NCI-H524 (cell line): Measurements from ENCODE around the gene TSPAN16.
"Not testable (repeated sequence)": the region's sequence is repeated elsewhere in the genome, so short reads cannot be mapped to it uniquely, and the experiment has no call there.

Experiments used
- DNase-seq, 2 experiments: peaks; one replicate each; lab custom pipeline; 2025; lab: John Stamatoyannopoulos, UW

TSPAN16 gene

GRCh38 chr19:11320278-11320995 is 24.5 kb downstream of the TSPAN16 start:
- DNase-seq, result not testable (repeated sequence)

DNA sequence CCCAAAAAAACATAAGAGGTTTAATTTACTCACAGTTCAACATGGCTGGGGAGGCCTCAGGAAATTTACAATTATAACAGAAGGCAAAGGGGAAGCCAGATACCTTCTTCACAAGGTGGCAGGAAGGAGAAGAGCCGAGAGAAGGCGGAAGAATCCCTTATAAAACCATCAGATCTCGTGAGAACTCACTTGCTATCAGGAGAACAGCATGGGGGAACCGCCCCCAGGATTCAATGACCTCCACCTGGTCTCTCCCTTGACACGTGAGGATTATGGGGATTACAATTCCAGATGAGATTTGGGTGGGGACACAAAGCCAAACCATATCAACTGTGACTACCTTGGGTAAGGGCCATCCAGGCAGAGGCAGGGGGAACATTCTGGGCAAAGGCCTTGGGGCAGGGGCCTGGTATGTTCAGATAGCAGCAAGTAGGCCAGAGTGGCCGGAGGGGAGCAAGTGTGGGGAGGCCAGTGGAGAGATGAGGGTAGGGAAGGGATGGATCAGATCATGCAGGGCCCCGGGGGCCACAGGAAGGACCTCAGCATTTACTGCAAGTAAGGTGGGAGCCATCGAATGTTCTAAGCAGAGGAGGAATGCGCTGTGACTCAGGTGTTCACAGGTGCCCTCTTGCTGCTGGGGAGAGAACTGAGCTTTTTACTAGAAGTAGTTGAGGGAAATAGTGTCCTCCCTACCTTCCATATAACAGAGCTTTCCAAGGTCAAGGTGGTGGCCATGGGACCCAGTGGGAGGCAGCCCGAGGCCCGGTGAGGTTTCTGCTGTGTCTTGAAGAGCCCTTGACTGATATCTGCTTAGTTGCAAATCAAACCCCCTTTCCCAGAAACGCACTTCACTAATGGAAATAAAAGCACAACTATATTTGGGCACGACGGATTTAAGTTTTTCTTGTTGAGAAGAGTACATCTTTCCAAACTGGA is 25.5 kb downstream of the TSPAN16 start:
- DNase-seq, result peak in 1 of 2 experiments; percentile 10

GRCh38 chr19:11322269-11323024 is 26.5 kb downstream of the TSPAN16 start:
- DNase-seq, result no peak

- DNase-seq, result no peak
Observed at GRCh38 chr19:11323601-11324078, 27.7 kb downstream of the TSPAN16 start.

DNA sequence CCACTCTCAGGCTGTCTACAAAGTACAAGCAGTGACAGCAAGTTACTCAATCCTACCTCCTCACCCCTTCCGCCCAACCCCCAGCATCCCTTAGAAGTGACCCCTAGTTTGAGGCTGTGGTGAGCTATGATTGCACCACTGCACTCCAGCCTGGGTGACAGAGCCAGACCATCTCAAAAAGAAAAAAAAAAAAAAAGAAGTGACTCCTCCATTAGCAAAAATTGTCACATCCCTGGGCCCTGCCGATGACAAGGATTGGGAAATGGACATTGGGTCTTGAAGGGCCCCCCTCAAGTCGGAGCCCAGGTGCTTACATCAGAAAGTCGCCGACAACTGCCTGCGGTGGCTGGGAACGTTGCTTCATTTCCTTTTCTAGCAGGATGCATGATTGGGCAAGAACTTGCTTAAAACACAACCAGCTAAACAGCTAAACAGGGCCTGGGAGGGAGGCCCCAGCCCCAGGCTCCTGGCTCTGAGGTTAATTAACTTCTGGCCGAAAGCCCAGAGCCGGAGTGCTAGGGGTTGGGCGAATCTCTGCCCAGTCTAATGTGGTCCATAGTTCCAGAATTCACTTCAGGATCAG is 28.2 kb downstream of the TSPAN16 start:
- no peak for DNase-seq

DNA sequence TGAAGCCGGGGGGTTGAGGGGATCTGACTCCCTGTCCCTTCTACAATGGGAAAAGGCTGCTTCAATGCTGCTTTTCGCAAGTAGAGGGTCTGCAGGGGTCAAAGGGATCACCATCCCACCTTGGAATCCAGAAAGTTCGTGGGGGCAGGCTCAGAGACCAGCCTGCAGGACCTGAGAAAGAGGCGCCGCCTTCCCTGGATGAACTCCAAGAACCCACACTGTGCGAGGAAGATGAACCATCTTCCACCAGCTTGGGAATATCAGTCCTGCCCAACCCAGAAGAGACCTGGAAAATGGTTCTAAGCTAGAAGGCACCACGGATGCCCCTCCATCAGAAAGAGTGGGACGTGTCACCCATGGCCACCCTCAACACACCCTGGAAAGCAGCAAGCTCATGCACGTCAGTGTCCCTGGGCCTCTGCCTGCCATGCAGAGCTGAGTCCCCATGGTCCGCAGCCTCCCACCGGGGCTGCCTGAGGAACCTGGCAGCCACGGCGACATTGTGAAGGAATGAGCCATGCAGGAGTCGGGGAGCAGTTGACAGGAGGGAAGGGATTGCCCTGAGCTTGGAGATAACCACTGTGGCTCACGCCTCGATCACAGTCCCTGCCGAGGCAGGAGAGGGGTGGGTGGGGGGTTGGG is 28.9 kb downstream of the TSPAN16 start:
- no peak for DNase-seq

GRCh38 chr19:11325544-11325943 is 29.6 kb downstream of the TSPAN16 start:
- no peak for DNase-seq

GRCh38 chr19:11330127-11330526 is 34.2 kb downstream of the TSPAN16 start:
- DNase-seq, result no peak

GRCh38 chr19:11331502-11331901 is 35.5 kb downstream of the TSPAN16 start:
- no peak for DNase-seq

DNA sequence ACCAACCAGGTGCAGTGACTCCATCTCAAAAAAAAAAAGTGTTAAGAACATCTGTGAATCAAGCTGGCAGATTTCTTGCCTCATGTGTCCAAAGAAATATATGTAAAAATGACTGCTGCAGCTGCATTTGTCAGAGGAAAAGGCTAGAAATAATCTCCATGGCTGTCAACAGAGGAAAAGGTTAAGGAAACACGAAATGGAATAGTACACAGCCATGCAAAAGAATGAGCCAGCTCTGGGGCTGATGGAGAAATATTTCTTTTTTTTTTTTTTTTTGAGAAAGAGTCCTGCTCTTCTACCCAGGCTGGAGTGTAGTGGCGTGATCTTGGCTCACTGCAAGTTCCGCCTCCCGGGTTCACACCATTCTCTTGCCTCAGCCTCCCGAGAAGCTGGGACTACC is 36.9 kb downstream of the TSPAN16 start:
- no peak for DNase-seq

GRCh38 chr19:11333838-11334237 is 37.9 kb downstream of the TSPAN16 start:
- not testable (repeated sequence) for DNase-seq

GRCh38 chr19:11335449-11336146 is 39.6 kb downstream of the TSPAN16 start:
- DNase-seq, result no peak

GRCh38 chr19:11337080-11337479 is 41.1 kb downstream of the TSPAN16 start:
- DNase-seq, result no peak

- DNase-seq, result no peak
Observed at GRCh38 chr19:11338121-11338520, 42.2 kb downstream of the TSPAN16 start.

- no peak for DNase-seq
Observed at GRCh38 chr19:11338569-11339253, 42.8 kb downstream of the TSPAN16 start.

- peak; percentile 73 to 87 for DNase-seq
Observed at GRCh38 chr19:11339254-11340098, 43.5 kb downstream of the TSPAN16 start, which contains the start of gene RAB3D. Gene RAB3D (minus strand): TSS chr19:11339657. CDS start chr19:11337399, 2,258 bp downstream.

DNA sequence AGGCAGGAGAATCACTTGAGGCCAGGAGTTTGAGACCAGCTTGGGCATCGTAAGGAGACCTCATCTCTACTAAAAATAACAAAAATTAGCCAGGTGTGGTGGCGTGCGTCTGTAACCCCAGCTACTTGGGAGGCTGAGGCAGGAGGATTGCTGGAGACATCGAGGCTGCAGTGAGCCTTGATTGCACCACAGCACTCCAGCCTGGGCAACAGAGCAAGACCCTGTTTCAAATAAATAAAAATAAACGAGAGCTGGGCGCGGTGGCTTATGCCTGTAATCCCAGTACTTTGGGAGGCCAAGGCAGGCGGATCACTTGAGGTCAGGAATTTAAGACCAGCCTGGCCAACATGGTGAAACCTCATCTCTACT is 44.1 kb downstream of the TSPAN16 start:
- not testable (repeated sequence) for DNase-seq

DNA sequence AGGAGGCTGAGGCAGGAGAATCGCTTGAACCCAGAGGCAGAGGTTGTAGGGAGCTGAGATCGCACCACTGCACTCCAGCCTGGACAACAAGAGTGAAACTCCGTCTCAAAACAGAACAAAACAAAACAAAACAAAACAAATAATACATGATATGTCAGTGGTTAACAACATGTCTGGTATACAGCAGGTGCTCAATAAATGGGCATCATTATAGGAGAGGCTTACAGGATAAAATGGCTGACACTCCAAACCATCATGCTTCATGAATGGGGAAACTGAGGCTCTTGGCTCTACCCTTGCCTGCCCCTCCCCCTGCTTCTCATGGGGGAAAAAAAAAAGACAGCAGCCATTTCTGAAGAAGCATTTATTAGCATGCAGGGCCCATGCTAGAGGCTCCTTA is 46.5 kb downstream of the TSPAN16 start:
- DNase-seq, result no peak
